Measurements from ENCODE around the gene ZNF324.

Gene ZNF324

GRCh38 chr19:58522709-58523108 is 55.8 kb downstream of the ZNF324 start:
- Histone ChIP-seq H3K36me3 (ENCODE audit: insufficient read depth, low read length) (no peaks in the 10 kb centered on the region), H3K9ac (ENCODE audit: low read depth, low read length, poor library complexity, severe bottlenecking) (no peak overlapping the region)

More at GRCh38 chr19:58522709-58523108, 55.8 kb downstream of the ZNF324 start:
- Histone ChIP-seq H3K9me3 (ENCODE audit: insufficient read depth, low read depth, low read length) (no peaks in the 10 kb centered on the region), H3K4me3 (ENCODE audit: low read length, poor library complexity, severe bottlenecking) (no peak overlapping the region), H3K79me2 (ENCODE audit: insufficient read depth, low read length) (peaks cover 10% of the 10 kb centered on the region), H4K20me1 (ENCODE audit: insufficient read depth, low read length, poor library complexity, severe bottlenecking) (no peaks in the 10 kb centered on the region), H3K4me2 (ENCODE audit: low read depth, low read length, poor library complexity, severe bottlenecking) (no peak overlapping the region), H3K9me2 (replicated peaks; ENCODE audit: low read depth, low read length) (no peaks in the 10 kb centered on the region), H3K27me3 (ENCODE audit: insufficient read depth, low read length, poor library complexity, severe bottlenecking) (no peaks in the 10 kb centered on the region), H3K4me1 (ENCODE audit: insufficient read depth, low read length, poor library complexity, severe bottlenecking) (peaks cover 12% of the 10 kb centered on the region), H3F3A (ENCODE audit: low read depth) (no peaks in the 10 kb centered on the region), H2AFZ (ENCODE audit: low read length) (no peak overlapping the region)
- no peak for TF ChIP-seq CTCF (conservative IDR thresholded peaks at IDR 0.05; ENCODE audit: low read length)
- no peak for TF ChIP-seq EZH2phosphoT487 (IDR thresholded peaks at IDR 0.05; ENCODE audit: borderline replicate concordance)
